Hepatocyte (in vitro differentiated cells): ENCODE measurements around the gene GATA2. TPM values are rescaled to one million over a fixed set of nuclear protein-coding genes. Genes with fewer than 3 reads are reported as not detected.

Source experiments
- DNase-seq: peaks from one replicate; pipeline ENCODE4 v3.0.0-alpha.2; 2016; ENCODE audit warnings: low spot score
- H2AFZ ChIP-seq: fragments of 200-600 bp; sonication (generic); 2 replicates; pipeline ENCODE4 v1.6.0; 2016; ENCODE audit warnings: antibody characterized with exemption, mild to moderate bottlenecking
- H3K27ac ChIP-seq: fragments of 200-600 bp; sonication (generic); 2 replicates; pipeline ENCODE4 v1.5.1; 2016; ENCODE audit warnings: mild to moderate bottlenecking
- H3K27me3 ChIP-seq: fragments of 200-600 bp; sonication (generic); 2 replicates; pipeline ENCODE4 v1.6.1; 2016
- H3K36me3 ChIP-seq: fragments of 200-600 bp; sonication (generic); replicated peaks from 2 replicates; pipeline ENCODE4 v1.5.1; 2016; ENCODE audit warnings: low read depth; ENCODE audit not compliant: insufficient read depth
- H3K4me1 ChIP-seq: fragments of 200-600 bp; sonication (generic); 2 replicates; pipeline ENCODE4 v1.5.1; 2016; ENCODE audit warnings: mild to moderate bottlenecking, moderate library complexity; ENCODE audit not compliant: insufficient read depth
- H3K4me2 ChIP-seq: fragments of 200-600 bp; sonication (generic); 2 replicates; pipeline ENCODE4 v1.6.0; 2016
- H3K4me3 ChIP-seq: fragments of 200-600 bp; sonication (generic); 2 replicates; pipeline ENCODE4 v1.5.1; 2016; ENCODE audit warnings: mild to moderate bottlenecking
- H3K79me2 ChIP-seq: fragments of 200-600 bp; sonication (generic); 2 replicates; pipeline ENCODE4 v1.6.0; 2017; ENCODE audit warnings: mild to moderate bottlenecking
- H3K9me2 ChIP-seq: fragments of 200-600 bp; sonication (generic); replicated peaks from 2 replicates; pipeline ENCODE4 v1.6.0; 2017; ENCODE audit warnings: mild to moderate bottlenecking; ENCODE audit not compliant: insufficient read depth
- H3K9me3 ChIP-seq: fragments of 200-600 bp; sonication (generic); 2 replicates; pipeline ENCODE4 v1.5.1; 2016; ENCODE audit warnings: low read depth, mild to moderate bottlenecking
- H4K20me1 ChIP-seq: fragments of 200-600 bp; sonication (generic); 2 replicates; pipeline ENCODE4 v1.6.0; 2016; ENCODE audit warnings: mild to moderate bottlenecking; ENCODE audit not compliant: insufficient read depth, poor library complexity, severe bottlenecking
- EZH2 ChIP-seq: fragments of 200-600 bp; sonication (generic); IDR thresholded peaks from 2 replicates; pipeline ENCODE4 v1.6.1; 2016; ENCODE audit warnings: antibody characterized with exemption, mild to moderate bottlenecking, borderline replicate concordance
- EZH2phosphoT487 ChIP-seq: fragments of 200-600 bp; sonication (generic); IDR thresholded peaks from one replicate; pipeline ENCODE4 v1.6.1; 2018; ENCODE audit warnings: antibody characterized with exemption, mild to moderate bottlenecking, low read depth, moderate library complexity; ENCODE audit not compliant: unreplicated experiment, severe bottlenecking
- WGBS: methylation state at CpG from one replicate; pipeline ENCODE4 v1.1.6; 2016; ENCODE audit warnings: low lambda C conversion rate; ENCODE audit errors: missing lambda C conversion rate; 5-methylcytosine and 5-hydroxymethylcytosine counted together
- polyA plus RNA-seq: library from polyadenylated mRNA; unstranded; fragments of >200 nt; fragmentation: Nextera tagmentation; extraction: Ambion mirVana; gene quantifications from 2 replicates; pipeline ENCODE4 v1.2.1, GENCODE V29; 2016
- total RNA-seq: library from RNA; depleted of rRNA; stranded (reverse); fragments of >200 nt; gene quantifications from 2 replicates; pipeline ENCODE4 v1.2.3, GENCODE V29; 2014
- TF ChIP-seq, protein P1 (sequence below): fragments of 200-600 bp; sonication (generic); IDR thresholded peaks from 2 replicates; pipeline ENCODE4 v1.5.1; 2016; ENCODE audit warnings: antibody characterized with exemption, mild to moderate bottlenecking; ENCODE audit not compliant: poor library complexity

The GATA2 gene
- total and polyA plus RNA-seq, 2 experiments from 2014 or later = 2.4 to 2.6 TPM

DNA sequence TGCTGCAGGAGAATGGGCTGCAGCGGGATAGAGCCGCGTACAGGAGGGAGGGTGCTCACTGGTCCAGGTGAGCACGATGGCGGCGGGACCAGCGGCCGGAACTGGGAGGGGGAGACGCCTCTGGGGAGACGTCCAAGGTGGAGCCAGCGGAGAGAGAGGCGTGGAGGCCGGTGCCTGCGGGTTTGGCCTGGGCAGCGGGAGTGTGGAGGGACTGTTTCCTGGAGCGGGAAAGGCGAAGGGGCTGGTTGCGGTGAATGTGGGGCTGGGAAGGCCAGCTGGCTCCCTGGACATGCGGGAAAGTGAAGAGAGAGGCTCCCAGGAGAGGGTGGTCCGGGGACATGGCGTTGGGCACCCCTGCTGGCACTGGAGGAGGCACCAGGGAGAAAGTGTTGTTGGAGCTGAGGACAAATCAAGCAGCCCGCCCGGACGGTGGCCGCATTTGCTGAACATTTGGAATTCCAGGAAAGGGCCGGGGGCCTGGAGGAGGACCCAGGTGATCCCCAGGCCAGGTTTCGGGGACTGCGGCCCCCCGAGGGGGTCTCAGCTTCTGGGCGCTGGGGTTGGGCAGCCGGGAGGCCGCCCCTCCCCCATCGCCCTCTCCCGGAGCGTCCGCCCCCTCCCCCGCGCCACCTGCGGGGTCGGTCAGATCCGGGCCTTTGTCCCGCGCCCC is 60.6 kb downstream of the GATA2 start:
- TF ChIP-seq, protein P1, sequence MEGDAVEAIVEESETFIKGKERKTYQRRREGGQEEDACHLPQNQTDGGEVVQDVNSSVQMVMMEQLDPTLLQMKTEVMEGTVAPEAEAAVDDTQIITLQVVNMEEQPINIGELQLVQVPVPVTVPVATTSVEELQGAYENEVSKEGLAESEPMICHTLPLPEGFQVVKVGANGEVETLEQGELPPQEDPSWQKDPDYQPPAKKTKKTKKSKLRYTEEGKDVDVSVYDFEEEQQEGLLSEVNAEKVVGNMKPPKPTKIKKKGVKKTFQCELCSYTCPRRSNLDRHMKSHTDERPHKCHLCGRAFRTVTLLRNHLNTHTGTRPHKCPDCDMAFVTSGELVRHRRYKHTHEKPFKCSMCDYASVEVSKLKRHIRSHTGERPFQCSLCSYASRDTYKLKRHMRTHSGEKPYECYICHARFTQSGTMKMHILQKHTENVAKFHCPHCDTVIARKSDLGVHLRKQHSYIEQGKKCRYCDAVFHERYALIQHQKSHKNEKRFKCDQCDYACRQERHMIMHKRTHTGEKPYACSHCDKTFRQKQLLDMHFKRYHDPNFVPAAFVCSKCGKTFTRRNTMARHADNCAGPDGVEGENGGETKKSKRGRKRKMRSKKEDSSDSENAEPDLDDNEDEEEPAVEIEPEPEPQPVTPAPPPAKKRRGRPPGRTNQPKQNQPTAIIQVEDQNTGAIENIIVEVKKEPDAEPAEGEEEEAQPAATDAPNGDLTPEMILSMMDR = no peak
- TF ChIP-seq EZH2 = no peak
- no peak for TF ChIP-seq EZH2phosphoT487
- 15% methylated on average over 28 of the region's 43 CpGs for WGBS
- Histone ChIP-seq H3K4me2 (peak overlapping the region; percentile 93), H3K27me3 (peaks cover 47% of the 10 kb centered on the region), H2AFZ (peak overlapping the region; percentile 45), H3K79me2 (no peaks in the 10 kb centered on the region), H3K9me3 (no peaks in the 10 kb centered on the region), H4K20me1 (no peaks in the 10 kb centered on the region), H3K36me3 (no peaks in the 10 kb centered on the region), H3K9me2 (no peaks in the 10 kb centered on the region), H3K4me3 (peak overlapping the region; percentile 21), H3K4me1 (peaks cover 5% of the 10 kb centered on the region), H3K27ac (no peak overlapping the region)
- no peak for DNase-seq

DNA sequence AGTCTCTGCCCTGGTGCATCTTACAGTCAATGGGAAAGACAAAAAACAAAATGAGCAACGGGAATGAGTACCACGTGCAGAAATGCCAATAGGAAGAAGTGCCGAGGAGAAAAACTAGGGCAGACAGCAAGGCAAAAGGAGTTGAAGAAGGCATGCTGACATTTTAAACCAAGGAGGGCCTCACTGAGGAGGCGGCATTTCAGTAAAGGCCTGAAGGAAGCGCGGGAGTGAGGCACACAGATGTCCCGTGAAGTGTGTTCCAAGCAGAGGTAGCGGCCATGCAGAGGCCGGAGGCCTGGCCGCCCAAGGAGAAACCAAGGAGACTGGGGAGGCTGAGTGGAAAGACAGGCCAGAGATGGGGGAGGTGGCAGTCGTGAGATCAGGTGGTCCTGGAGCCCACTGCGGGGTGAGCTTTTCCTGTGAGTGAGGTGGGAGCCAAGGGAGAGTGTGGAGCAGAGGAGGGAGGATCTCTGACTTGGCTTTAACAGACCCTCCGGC is 61.1 kb downstream of the GATA2 start:
- H3K4me3 ChIP-seq = no peak overlapping the region
- H3K79me2 ChIP-seq = no peaks in the 10 kb centered on the region
- H3K36me3 ChIP-seq = no peaks in the 10 kb centered on the region
- no peak for TF ChIP-seq EZH2
- TF ChIP-seq, protein P1 = no peak
- no peak for TF ChIP-seq EZH2phosphoT487
- no peaks in the 10 kb centered on the region for H3K9me2 ChIP-seq
- no peaks in the 10 kb centered on the region for H4K20me1 ChIP-seq
- peak overlapping the region; percentile 93 for H3K4me2 ChIP-seq
- no peak overlapping the region for H2AFZ ChIP-seq
- no peak for DNase-seq
- no peaks in the 10 kb centered on the region for H3K9me3 ChIP-seq
- 64% methylated on average over 13 of the region's 13 CpGs for WGBS
- no peak overlapping the region for H3K27ac ChIP-seq
- peaks cover 47% of the 10 kb centered on the region for H3K27me3 ChIP-seq
- peaks cover 5% of the 10 kb centered on the region for H3K4me1 ChIP-seq

DNA sequence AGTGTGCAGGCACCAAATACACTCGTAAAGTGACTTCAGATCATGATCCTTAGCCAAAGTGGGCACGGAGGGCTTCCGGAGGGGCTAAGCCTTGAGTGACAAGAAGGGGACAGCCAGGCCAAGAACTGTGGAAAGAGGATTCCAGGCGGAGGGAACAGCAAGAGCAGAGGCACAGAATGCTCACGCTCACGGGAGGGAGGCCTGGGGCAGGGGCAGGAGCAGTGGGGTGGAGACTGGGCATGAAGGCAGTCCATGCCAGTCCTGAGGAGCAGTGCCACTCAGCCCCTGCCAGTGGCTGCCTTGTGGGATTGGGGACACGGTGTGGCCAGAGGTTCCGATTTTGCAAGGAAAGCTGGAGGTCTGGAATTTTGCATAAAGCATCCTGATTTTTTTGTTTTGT is 62.3 kb downstream of the GATA2 start:
- 79% methylated on average over 8 of the region's 8 CpGs for WGBS
- Histone ChIP-seq H3K79me2 (no peaks in the 10 kb centered on the region), H3K4me1 (peaks cover 11% of the 10 kb centered on the region), H4K20me1 (no peaks in the 10 kb centered on the region), H2AFZ (no peak overlapping the region), H3K27me3 (peaks cover 41% of the 10 kb centered on the region), H3K9me2 (no peaks in the 10 kb centered on the region), H3K27ac (no peak overlapping the region), H3K36me3 (no peaks in the 10 kb centered on the region), H3K4me3 (no peak overlapping the region), H3K9me3 (no peaks in the 10 kb centered on the region), H3K4me2 (no peak overlapping the region)
- DNase-seq = no peak
- TF ChIP-seq, protein P1 = no peak
- TF ChIP-seq EZH2 = no peak
- TF ChIP-seq EZH2phosphoT487 = no peak
